Measurements from ENCODE around the gene ANKRD33B. TPM values are rescaled to one million over a fixed set of nuclear protein-coding genes. Genes with fewer than 3 reads are reported as not detected.

Gene ANKRD33B
- total and polyA plus RNA-seq, 2 donors from 2014 or later = 4.8 to 20.3 TPM

GRCh38 chr5:10653751-10654400 lies 90.0 kb downstream of the ANKRD33B start:
- Histone ChIP-seq H3K27ac (ENCODE audit: low read depth in 2 of 2, low read length in 2 of 2) (no peak overlapping the region), H3K36me3 (ENCODE audit: control insufficient read depth in 2 of 3, insufficient read depth in 3 of 3, low read length in 3 of 3) (peaks cover 0 to 6% (median 0%) of the 10 kb centered on the region in 3 donors), H3K9me3 (ENCODE audit: control insufficient read depth in 2 of 3, insufficient read depth in 1 of 3, low read length in 3 of 3) (no peaks in the 10 kb centered on the region), H3K4me3 (ENCODE audit: low read length in 3 of 3) (no peak overlapping the region), H3K4me1 (ENCODE audit: control insufficient read depth in 2 of 3, insufficient read depth in 2 of 3, low read depth in 1 of 3, low read length in 3 of 3) (peaks cover 0 to 2% (median 0%) of the 10 kb centered on the region in 3 donors), H3K27me3 (ENCODE audit: control insufficient read depth, insufficient read depth, low read length) (peaks cover 2% of the 10 kb centered on the region), H3K9ac (ENCODE audit: low read length in 3 of 3) (no peak overlapping the region)
- intact Hi-C loops (cut with DNase I) = no loop called here
- TF ChIP-seq CTCF (IDR thresholded peaks at IDR 0.05; ENCODE audit: borderline replicate concordance, extremely low read depth, insufficient read depth) = no peak
- DNase-seq (no peak), FAIRE-seq (no peak)

GRCh38 chr5:10654566-10654965 lies 90.7 kb downstream of the ANKRD33B start:
- Histone ChIP-seq H3K27ac (ENCODE audit: low read depth in 2 of 2, low read length in 2 of 2) (no peak overlapping the region), H3K9ac (ENCODE audit: low read length in 3 of 3) (no peak overlapping the region), H3K27me3 (ENCODE audit: control insufficient read depth, insufficient read depth, low read length) (peaks cover 2% of the 10 kb centered on the region), H3K36me3 (ENCODE audit: control insufficient read depth in 2 of 3, insufficient read depth in 3 of 3, low read length in 3 of 3) (peaks cover 0 to 6% (median 0%) of the 10 kb centered on the region in 3 donors), H3K9me3 (ENCODE audit: control insufficient read depth in 2 of 3, insufficient read depth in 1 of 3, low read length in 3 of 3) (no peaks in the 10 kb centered on the region), H3K4me1 (ENCODE audit: control insufficient read depth in 2 of 3, insufficient read depth in 2 of 3, low read depth in 1 of 3, low read length in 3 of 3) (peaks cover 0 to 2% (median 0%) of the 10 kb centered on the region in 3 donors), H3K4me3 (ENCODE audit: low read length in 3 of 3) (no peak overlapping the region)
- DNase-seq (no peak), FAIRE-seq (no peak)
- TF ChIP-seq CTCF (IDR thresholded peaks at IDR 0.05; ENCODE audit: borderline replicate concordance, extremely low read depth, insufficient read depth) = no peak
- intact Hi-C loops (cut with DNase I) = no loop called here

GRCh38 chr5:10655161-10655971 lies 91.5 kb downstream of the ANKRD33B start:
- Histone ChIP-seq H3K27me3 (ENCODE audit: control insufficient read depth, insufficient read depth, low read length) (peaks cover 2% of the 10 kb centered on the region), H3K9me3 (ENCODE audit: control insufficient read depth in 2 of 3, insufficient read depth in 1 of 3, low read length in 3 of 3) (no peaks in the 10 kb centered on the region), H3K4me1 (ENCODE audit: control insufficient read depth in 2 of 3, insufficient read depth in 2 of 3, low read depth in 1 of 3, low read length in 3 of 3) (peaks cover 0 to 2% (median 0%) of the 10 kb centered on the region in 3 donors), H3K4me3 (ENCODE audit: low read length in 3 of 3) (no peak overlapping the region), H3K36me3 (ENCODE audit: control insufficient read depth in 2 of 3, insufficient read depth in 3 of 3, low read length in 3 of 3) (peaks cover 0 to 6% (median 0%) of the 10 kb centered on the region in 3 donors), H3K9ac (ENCODE audit: low read length in 3 of 3) (no peak overlapping the region), H3K27ac (ENCODE audit: low read depth in 2 of 2, low read length in 2 of 2) (no peak overlapping the region)
- DNase-seq (no peak), FAIRE-seq (no peak)
- intact Hi-C loops (cut with DNase I) = no loop called here
- no peak for TF ChIP-seq CTCF (IDR thresholded peaks at IDR 0.05; ENCODE audit: borderline replicate concordance, extremely low read depth, insufficient read depth)
